GM19035 (cell line): ENCODE data around the gene EOMES.

ENCODE experiments used
- ATAC-seq: cut with Tn5 transposase; IDR thresholded peaks from one replicate; pipeline ENCODE4 v1.9.1; 2021; ENCODE audit not compliant: unreplicated experiment

EOMES gene

GRCh38 chr3:27720899-27721716 is 1.0 kb downstream of the EOMES start:
- peak; percentile 2 for ATAC-seq

DNA sequence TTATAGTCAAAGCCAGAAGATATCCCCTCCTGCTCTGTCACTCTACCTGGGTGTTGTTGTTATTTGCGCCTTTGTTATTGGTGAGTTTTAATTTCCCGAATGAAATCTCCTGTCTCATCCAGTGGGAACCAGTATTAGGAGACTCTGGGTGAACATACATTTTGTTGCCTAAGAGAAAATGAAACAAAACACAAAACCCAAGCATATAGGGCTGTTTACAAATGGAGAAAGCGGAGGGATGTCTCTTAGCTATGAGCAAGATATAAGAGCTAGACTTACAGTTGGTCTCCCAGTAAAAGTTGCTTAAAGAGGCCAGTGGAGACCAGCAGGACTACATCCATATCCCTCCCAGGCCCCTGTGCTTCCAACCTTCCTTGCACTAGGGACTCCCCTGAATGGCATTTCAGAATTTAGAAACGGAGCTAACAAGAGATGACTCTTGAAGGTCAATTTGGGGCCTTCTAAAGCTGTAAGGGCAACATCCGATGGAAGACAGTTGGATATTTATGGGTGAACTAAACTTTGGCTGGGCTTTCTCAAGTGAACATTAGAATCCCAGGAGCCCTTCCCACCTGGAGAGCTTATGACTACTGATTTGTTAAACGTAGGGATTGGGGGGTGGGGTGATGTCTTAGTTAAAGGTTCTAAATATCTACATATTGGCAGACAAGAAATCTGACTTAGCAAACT is 2.7 kb downstream of the EOMES start:
- no peak for ATAC-seq

GRCh38 chr3:27718459-27718858 is 3.7 kb downstream of the EOMES start:
- no peak for ATAC-seq

DNA sequence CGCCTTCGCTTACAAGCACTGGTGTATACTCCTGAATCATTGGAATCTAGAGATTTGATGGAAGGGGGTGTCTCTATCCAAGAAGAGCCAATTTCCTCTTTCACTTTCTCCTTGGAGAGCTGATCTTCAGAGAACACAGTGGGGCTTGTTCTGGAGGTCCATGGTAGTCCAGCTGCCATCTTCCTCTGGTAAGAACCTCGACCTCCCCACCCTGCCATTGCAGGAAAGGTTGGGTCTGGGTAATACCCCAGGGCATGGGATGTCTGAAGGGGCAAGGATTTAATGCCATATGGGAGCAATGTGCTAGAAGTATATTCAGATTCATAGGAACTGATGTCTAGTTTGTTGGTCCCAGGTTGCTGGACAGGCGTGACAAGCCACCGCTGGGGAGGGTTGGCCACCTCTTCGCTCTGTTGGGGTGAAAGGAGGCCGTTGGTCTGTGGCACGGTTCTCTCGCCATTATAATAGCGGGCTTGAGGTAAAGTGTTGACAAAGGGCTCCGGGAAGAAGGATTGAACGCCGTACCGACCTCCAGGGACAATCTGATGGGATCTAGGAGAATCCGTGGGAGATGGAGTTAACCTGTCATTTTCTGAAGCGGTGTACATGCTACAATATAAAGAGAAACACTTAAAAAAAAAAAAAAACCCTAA is 4.8 kb downstream of the EOMES start:
- no peak for ATAC-seq

DNA sequence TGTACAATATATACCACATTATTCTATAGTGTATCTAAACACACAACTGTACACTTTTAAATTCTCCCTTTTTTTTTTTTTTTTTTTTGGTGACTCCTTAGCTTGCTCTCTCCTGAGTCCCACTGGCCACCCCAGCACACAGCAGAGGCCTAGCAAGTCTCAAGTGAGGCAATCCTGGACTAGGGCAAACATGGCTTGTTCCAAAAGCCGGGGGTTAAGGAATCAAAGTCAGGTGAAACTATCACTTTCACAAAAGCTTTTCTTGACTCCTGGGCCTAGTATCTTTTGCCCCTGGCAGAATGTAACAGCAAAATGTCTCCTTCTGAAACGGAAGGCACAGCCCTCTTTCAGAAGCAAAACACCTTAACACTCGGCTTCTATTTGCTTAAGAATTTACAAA is 5.8 kb downstream of the EOMES start:
- no peak for ATAC-seq

DNA sequence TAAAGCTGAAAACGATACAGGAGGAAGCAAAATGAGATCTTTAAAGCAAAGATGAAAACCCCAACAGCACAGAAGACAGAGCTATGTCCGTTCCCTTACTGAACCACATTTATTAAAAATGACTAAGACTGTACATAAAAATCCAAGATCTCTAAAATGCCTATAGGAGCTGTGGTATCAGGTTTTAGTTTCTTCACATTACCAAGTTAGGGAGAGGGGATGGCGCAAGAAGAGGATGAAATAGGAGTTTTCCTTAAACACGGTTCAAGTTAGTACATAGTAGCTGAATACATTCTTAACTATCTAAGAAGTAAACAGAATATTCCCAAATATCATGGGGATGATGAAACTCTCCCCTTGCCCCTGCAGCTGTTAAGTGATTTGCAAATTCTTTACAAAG is 6.3 kb downstream of the EOMES start:
- no peak for ATAC-seq

- no peak for ATAC-seq
These were observed 6.7 kb downstream of the EOMES start for GRCh38 chr3:27715454-27715806.

DNA sequence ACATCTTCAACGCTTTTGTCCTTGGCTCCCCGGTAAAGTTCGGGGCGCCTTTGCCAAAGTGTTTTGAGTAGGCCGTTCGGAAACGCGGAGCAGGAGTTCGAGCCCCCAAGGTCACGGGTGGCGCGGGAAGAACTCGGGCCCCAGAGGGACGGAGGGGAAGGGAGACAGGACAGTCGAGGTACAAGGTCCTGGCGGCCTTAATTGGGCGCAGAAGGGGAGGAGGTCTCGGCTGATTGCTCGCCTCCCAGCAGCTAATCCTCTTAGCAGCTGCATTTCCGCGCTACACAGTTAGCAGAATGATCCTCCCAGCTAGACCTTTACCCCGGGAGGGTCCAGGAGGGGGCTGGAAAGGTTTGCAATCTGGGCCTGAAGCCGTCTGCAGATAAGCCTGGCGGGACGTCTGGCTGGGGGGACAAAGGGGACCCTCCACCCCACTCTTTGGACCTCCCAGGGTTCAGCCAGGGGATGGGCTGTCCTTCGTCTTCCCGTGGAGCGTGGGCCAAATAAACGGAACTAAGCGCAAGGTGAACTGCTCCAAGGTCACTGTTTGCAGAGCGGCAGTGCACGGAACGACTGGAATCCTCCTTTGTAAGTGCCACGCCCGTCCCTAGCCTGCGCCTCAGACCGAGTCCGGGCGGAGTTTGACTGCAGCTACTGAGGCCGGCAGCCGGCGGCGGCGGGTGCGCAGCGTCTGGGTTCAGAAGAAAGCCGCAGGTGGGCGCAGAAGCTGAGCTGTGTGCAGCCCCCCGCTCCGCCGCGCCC is 7.2 kb downstream of the EOMES start:
- ATAC-seq, result no peak

DNA sequence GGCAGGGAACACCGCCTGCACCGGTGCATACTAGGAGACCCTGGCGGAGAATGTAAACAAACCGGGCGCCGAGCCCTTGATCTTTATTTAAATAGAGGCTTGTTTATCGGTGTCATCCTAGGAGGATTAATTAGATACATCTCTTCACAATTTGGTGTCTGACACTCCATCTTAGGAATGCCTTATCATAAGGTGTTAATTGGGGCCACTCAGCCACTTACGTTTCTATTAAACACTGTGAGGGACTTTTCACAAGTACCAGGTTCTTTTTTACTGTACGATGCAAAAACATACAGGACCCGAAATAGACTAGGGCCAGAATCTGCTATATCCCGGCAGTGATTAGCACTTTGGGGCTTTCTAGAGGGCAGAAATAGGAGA is 8.0 kb downstream of the EOMES start:
- no peak for ATAC-seq

- ATAC-seq, result no peak
These were observed 8.5 kb downstream of the EOMES start for GRCh38 chr3:27713435-27714145.

DNA sequence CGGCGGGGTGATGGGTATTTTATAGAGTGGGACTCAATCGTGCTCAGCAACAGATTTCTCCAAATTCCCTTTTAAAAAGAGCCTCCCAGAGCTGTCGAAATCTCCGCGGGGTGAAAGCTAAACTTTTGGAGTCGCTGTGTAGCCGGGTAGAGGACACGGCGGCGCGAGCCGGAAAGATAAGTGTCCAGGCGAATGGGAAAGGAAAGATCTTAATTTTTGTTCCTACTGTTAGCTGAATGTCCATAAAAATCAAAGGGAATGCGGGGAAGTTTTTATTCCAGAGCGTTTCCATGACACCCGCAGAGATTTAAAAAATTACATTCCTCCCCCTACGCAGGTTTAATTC is 9.1 kb downstream of the EOMES start:
- no peak for ATAC-seq

DNA sequence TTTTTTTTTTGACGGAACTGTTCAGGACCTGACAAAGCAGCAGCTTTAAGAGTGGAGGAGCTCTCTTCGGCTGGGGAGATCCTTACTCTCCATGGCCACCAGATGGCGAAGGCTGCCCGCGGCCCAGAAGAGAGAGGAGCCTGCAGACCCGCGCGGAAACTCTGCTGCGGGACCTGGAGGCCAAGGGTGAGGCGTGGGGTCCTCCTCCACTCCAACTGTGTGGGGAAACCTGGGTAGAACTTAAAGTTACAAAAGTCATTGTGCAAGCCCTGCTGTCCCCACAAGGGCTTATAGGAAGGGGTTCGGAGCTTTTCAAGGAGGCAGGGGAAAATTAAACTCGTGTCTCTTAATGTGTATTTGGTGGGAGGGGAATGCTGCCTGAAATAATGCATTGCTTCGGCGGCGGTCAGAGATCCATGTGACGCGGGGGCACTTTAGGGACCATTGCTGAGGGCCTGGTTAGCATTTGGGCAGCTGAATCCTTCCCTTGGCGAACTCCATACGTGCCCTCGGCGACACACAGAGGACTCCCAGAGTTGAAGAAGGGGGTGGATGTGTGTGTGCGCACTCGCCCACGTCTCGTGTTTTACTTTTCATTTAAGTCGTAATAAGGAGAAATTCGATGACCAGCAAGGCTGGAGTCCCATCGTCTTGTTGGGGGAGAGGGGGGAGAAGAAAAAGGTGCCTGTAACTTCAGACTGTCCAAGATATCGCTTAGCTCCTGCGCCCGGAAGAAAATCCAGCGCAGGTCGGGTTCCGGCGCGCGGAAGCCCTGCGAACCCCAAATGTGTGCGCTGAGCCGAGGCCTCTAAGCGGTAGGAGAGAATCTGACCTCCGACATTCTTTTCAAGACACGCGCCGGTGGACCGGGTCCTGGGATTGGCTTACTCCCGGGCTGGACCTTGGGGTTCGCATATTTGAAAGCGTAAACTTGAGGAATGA is 9.7 kb downstream of the EOMES start:
- peak; percentile 97 for ATAC-seq

DNA sequence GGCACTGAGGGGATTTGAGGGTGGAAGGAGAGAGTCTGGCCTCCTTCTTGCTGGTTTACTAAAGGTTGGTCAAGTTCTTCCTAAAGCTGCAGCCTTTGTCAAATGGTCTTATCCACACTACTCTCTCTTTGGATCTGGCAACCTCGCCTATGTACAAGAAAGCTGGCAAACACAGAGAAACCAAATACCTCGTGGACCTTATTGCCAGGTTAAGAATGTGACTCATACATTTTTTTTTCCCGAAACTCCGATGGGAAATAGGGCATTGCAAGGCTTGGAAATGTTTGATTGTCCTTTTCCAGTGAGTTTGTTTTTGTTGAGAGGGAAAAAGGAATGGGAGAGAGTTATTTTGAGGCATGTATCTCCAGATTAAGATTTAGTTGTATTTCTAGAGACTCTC is 13.9 kb downstream of the EOMES start:
- no peak for ATAC-seq

- no peak for ATAC-seq
These were observed 23.1 kb downstream of the EOMES start for GRCh38 chr3:27699067-27699466.

DNA sequence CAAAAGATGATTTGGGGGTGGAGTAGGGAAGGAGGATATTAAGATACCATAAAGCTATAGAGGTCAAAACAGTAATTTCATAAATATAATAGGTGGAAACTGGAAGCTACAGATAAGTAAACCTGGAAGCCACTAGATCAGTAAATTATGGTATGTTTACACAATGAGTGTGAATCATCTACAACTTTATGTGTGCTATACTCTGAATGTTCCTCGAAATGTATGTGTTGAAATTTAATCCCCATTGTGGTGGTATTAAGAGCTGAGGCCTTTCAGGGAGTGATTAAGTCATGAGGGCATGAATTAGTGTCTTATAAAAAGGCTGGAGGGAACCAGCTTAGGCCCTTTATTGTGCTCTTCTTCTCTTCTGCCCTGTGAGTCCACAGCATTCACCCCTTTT is 25.2 kb downstream of the EOMES start:
- ATAC-seq, result no peak

DNA sequence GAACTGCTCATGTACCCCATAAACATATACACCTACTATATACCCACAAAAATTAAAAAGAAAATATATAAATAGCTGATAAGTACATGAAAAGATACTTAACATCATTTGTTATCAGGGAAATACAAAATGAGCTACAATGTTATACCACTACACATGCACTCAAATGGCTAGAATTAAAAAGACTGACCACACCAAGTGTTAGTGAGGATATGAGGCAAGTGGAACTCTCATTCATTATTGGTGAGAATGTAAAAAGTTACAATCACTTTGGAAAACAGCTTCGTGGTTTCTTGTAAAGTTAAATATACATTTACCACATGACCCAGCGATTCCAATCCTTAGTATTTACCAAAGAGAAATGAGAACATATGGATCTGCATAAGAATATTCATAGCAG is 26.5 kb downstream of the EOMES start:
- no peak for ATAC-seq

GRCh38 chr3:27688053-27688452 is 34.1 kb downstream of the EOMES start:
- no peak for ATAC-seq

DNA sequence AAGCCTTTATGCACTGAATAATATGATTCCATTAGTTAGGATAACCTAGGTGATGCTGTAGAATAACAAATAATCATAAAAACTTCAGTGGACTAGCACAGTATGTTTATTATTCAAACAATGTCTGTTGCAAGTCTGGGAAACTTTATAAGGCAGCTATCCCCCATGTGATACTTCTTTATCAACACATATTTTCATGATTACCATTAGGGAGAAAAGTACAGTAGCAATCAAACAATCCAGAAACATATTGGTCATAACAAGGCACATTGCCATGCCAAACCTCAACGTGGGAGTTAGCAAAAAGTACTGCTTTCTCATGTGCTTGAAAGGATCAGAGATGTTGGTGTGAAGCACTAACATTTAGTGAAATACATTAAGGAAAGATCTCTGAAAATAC is 35.5 kb downstream of the EOMES start:
- no peak for ATAC-seq

GRCh38 chr3:27685474-27685873 is 36.6 kb downstream of the EOMES start:
- ATAC-seq, result no peak

GRCh38 chr3:27684302-27684701 is 37.8 kb downstream of the EOMES start:
- ATAC-seq, result no peak
